GM13976 (cell line): Measurements from ENCODE around the gene MAMLD1.

ENCODE experiments used
- DNase-seq: peaks from one replicate; pipeline ENCODE4 v3.0.0; 2012; ENCODE audit warnings: low spot score
- CTCF ChIP-seq: IDR thresholded peaks from 2 replicates; pipeline ENCODE4 v1.5.1; 2012; ENCODE audit warnings: borderline replicate concordance, mild to moderate bottlenecking; ENCODE audit not compliant: insufficient read depth; ENCODE audit errors: extremely low read depth, missing control alignments, control extremely low read depth
- in situ Hi-C: fragments of 300-500 bp; cut with MboI; formaldehyde crosslinking; loops from one replicate; pipeline ENCODE4 v1.12.0; 2022; ENCODE audit warnings: low sequenced_read_pairs, mixed read lengths, inconsistent platforms; ENCODE audit not compliant: unreplicated experiment

Gene MAMLD1

GRCh38 chrX:150531467-150531866 is 168.3 kb downstream of the MAMLD1 start:
- no peak for TF ChIP-seq CTCF
- DNase-seq, result no peak
- in situ Hi-C loops, result no loop called here

GRCh38 chrX:150533863-150534262 is 170.7 kb downstream of the MAMLD1 start:
- no peak for DNase-seq
- no peak for TF ChIP-seq CTCF
- in situ Hi-C loops, result no loop called here

- no peak for DNase-seq
- no peak for TF ChIP-seq CTCF
- in situ Hi-C loops, result no loop called here
Measured at GRCh38 chrX:150536455-150537116, 173.5 kb downstream of the MAMLD1 start.

- in situ Hi-C loops, result no loop called here
- no peak for TF ChIP-seq CTCF
- no peak for DNase-seq
Measured at GRCh38 chrX:150537851-150538250, 174.7 kb downstream of the MAMLD1 start.

GRCh38 chrX:150540965-150541364 is 177.8 kb downstream of the MAMLD1 start:
- in situ Hi-C loops, result no loop called here
- TF ChIP-seq CTCF, result no peak
- DNase-seq, result no peak

- in situ Hi-C loops, result no loop called here
Measured at GRCh38 chrX:150542846-150543229, 179.7 kb downstream of the MAMLD1 start.

More at GRCh38 chrX:150542846-150543229, 179.7 kb downstream of the MAMLD1 start:
- no peak for TF ChIP-seq CTCF
- peak; percentile 48 for DNase-seq
